Stomach (tissue), 9 donors: ENCODE data around the gene NSMCE1. TPM values are rescaled to one million over a fixed set of nuclear protein-coding genes. Genes with fewer than 3 reads are reported as not detected.

ENCODE experiments used
- DNase-seq, 2 donors: peaks; one replicate each; pipeline versions ENCODE4 v3.0.0 to v3.0.0-alpha.2; 2013 to 2019
- H3K27ac ChIP-seq, 5 donors: fragments of 200-600 bp in 4 of 5; sonication (generic) in 4 of 5; one replicate each; pipeline ENCODE4 v1.5.1; 2013 to 2019; ENCODE audit warnings: mild to moderate bottlenecking in 1 of 5, moderate library complexity in 1 of 5
- H3K27me3 ChIP-seq, 3 donors: fragments of 200-600 bp; sonication (generic); one replicate each; pipeline ENCODE4 v1.5.1; 2017 to 2019; ENCODE audit warnings: mixed run types in 1 of 3
- H3K36me3 ChIP-seq, 4 donors: fragments of 200-600 bp; sonication (generic); 1 replicate in 3 of 4; 2 replicates in 1 of 4; pipeline ENCODE4 v1.5.1; 2016 to 2019
- H3K4me1 ChIP-seq, 4 donors: fragments of 200-600 bp; sonication (generic); one replicate each; pipeline ENCODE4 v1.5.1; 2016 to 2019
- H3K4me3 ChIP-seq, 4 donors: fragments of 200-600 bp; sonication (generic) in 3 of 4; one replicate each; pipeline ENCODE4 v1.5.1; 2016 to 2019; ENCODE audit warnings: mild to moderate bottlenecking in 1 of 4
- H3K9me3 ChIP-seq, 4 donors: fragments of 200-600 bp; sonication (generic); one replicate each; pipeline ENCODE4 v1.5.1; 2016 to 2019
- CTCF ChIP-seq, 7 experiments: fragments of 450-650 bp in 4 of 7; fragments of 200-600 bp in 3 of 7; sonication (generic) in 3 of 7; IDR thresholded peaks; one replicate each; pipeline ENCODE4 v1.5.1; 2016 to 2019; ENCODE audit warnings: antibody characterized with exemption in 7 of 7, control low read depth in 2 of 7, mild to moderate bottlenecking in 1 of 7
- EP300 ChIP-seq: sonication (generic); formaldehyde crosslinking; IDR thresholded peaks from one replicate; pipeline ENCODE4 v1.6.1; 2017; ENCODE audit warnings: antibody characterized with exemption
- POLR2A ChIP-seq, 4 donors: fragments of 450-650 bp; IDR thresholded peaks; one replicate each; pipeline ENCODE4 v1.6.1; 2016; ENCODE audit warnings: antibody characterized with exemption in 4 of 4, control low read depth in 2 of 4, mild to moderate bottlenecking in 1 of 4, moderate library complexity in 1 of 4
- POLR2AphosphoS5 ChIP-seq, 3 donors: sonication (generic); formaldehyde crosslinking; IDR thresholded peaks; one replicate each; pipeline ENCODE4 v1.6.1; 2016; ENCODE audit warnings: antibody characterized with exemption in 3 of 3
- WGBS, 5 donors: extraction: QIAGEN DNeasy Blood & Tissue Kit in 3 of 5; methylation state at CpG; one replicate each; pipeline versions ENCODE4 v1.1.5 to v1.1.7; 2013 to 2018; 5-methylcytosine and 5-hydroxymethylcytosine counted together
- intact Hi-C: fragments of 100-400 bp; cut with DNase I; formaldehyde crosslinking; loops from one replicate; pipeline ENCODE4 v1.15.1; 2023; ENCODE audit warnings: low total_unique reads
- polyA plus RNA-seq, 3 donors: library from polyadenylated mRNA; stranded (reverse); fragments of 200-250 nt; gene quantifications; one replicate each; pipeline ENCODE4 v1.2.3, GENCODE V29; 2013
- total RNA-seq, 5 donors: library from RNA; depleted of rRNA; stranded (reverse); fragments of >200 nt; gene quantifications; one replicate each; pipeline versions ENCODE4 v1.1.0 to v1.2.3, GENCODE V29; 2014 to 2016
- donor health status: healthy with polysubstance abuse.
- donor health status: Bipolar disorder and iron deficiency.
- donor health status: healthy.

NSMCE1 gene
- total and polyA plus RNA-seq, 8 donors: 9.3 to 120 (median 46.2) TPM

GRCh38 chr16:27239026-27239425, 29.5 kb downstream of the NSMCE1 start:
- H3K9me3 ChIP-seq: no peaks in the 10 kb centered on the region
- no peak overlapping the region for H3K4me3 ChIP-seq
- H3K27ac ChIP-seq: peak overlapping the region in 4 of 5 donors; percentile 35 to 86 (median 84)
- peaks cover 39 to 87% (median 71%) of the 10 kb centered on the region in 4 donors for H3K4me1 ChIP-seq
- WGBS, 5 donors: 96 to 100% (median 98%) methylated on average over 5 of the region's 5 CpGs
- no peak for DNase-seq
- H3K27me3 ChIP-seq: no peaks in the 10 kb centered on the region
- intact Hi-C loops: no loop called here
- peaks cover 0 to 8% (median 3%) of the 10 kb centered on the region in 4 donors for H3K36me3 ChIP-seq
- TF ChIP-seq EP300: no peak

DNA sequence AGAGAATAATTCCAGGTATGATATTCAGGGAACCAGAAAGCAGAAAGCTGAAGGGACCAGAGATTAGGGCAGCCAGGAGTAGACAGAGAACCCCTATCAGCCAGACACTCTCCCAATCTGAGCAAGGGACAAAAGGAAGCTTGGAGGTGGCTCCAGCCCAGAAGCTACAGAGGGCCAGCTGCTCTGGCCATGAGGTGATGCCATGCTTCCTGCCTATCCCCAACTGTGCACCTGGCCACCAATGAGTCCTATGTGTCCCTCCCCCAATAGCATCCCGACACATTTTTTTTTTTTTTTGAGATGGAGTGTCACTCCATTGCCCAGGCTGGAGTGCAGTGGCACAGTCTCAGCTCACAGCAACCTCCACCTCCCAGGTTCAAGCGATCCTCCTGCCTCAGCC, 30.0 kb downstream of the NSMCE1 start:
- Histone ChIP-seq H3K36me3 (peaks cover 0 to 12% (median 8%) of the 10 kb centered on the region in 4 donors), H3K4me1 (peaks cover 35 to 84% (median 67%) of the 10 kb centered on the region in 4 donors), H3K27me3 (no peaks in the 10 kb centered on the region), H3K27ac (peak overlapping the region in 4 of 5 donors; percentile 73 to 86 (median 84)), H3K4me3 (no peak overlapping the region), H3K9me3 (no peaks in the 10 kb centered on the region)
- TF ChIP-seq POLR2A (IDR thresholded peaks at IDR 0.05) (no peak), EP300 (no peak), POLR2AphosphoS5 (IDR thresholded peaks at IDR 0.05) (no peak), CTCF (IDR thresholded peaks at IDR 0.05) (no peak)
- 85 to 98% (median 94%) methylated on average over 2 of the region's 2 CpGs for WGBS, 5 donors
- intact Hi-C loops: no loop called here
- no peak for DNase-seq

- peaks cover 30 to 79% (median 62%) of the 10 kb centered on the region in 4 donors for H3K4me1 ChIP-seq
- TF ChIP-seq CTCF (IDR thresholded peaks at IDR 0.05): no peak
- no peak for TF ChIP-seq POLR2AphosphoS5 (IDR thresholded peaks at IDR 0.05)
- no peak for TF ChIP-seq POLR2A (IDR thresholded peaks at IDR 0.05)
- no peak for TF ChIP-seq EP300
- H3K9me3 ChIP-seq: no peaks in the 10 kb centered on the region
- intact Hi-C loops: no loop called here
- peak overlapping the region; percentile 50 to 86 (median 81) for H3K27ac ChIP-seq
- H3K4me3 ChIP-seq: no peak overlapping the region
- WGBS, 5 donors: 59 to 74% (median 68%) methylated on average over 16 of the region's 16 CpGs
- no peaks in the 10 kb centered on the region for H3K27me3 ChIP-seq
- peak; percentile 44 to 67 for DNase-seq
- H3K36me3 ChIP-seq: peaks cover 0 to 17% (median 12%) of the 10 kb centered on the region in 4 donors
These were observed 30.5 kb downstream of the NSMCE1 start for GRCh38 chr16:27238016-27238587.

- Histone ChIP-seq H3K27me3 (no peaks in the 10 kb centered on the region), H3K9me3 (no peaks in the 10 kb centered on the region), H3K4me1 (peaks cover 24 to 78% (median 57%) of the 10 kb centered on the region in 4 donors), H3K27ac (peak overlapping the region; percentile 50 to 86 (median 81)), H3K36me3 (peaks cover 0 to 24% (median 19%) of the 10 kb centered on the region in 4 donors), H3K4me3 (no peak overlapping the region)
- intact Hi-C loops: no loop called here
- DNase-seq: peak; percentile 42 to 62
- 49 to 53% (median 52%) methylated on average over 22 of the region's 22 CpGs for WGBS, 5 donors
- no peak for TF ChIP-seq POLR2A (IDR thresholded peaks at IDR 0.05)
These were observed 31.2 kb downstream of the NSMCE1 start for GRCh38 chr16:27237219-27238015.

- Histone ChIP-seq H3K4me1 (peaks cover 23 to 78% (median 52%) of the 10 kb centered on the region in 4 donors), H3K4me3 (no peak overlapping the region), H3K27me3 (no peaks in the 10 kb centered on the region), H3K9me3 (no peaks in the 10 kb centered on the region), H3K36me3 (peaks cover 0 to 31% (median 26%) of the 10 kb centered on the region in 4 donors), H3K27ac (peak overlapping the region; percentile 50 to 86 (median 81))
- intact Hi-C loops: no loop called here
- DNase-seq: no peak
- WGBS, 5 donors: 67 to 79% (median 76%) methylated on average over 8 of the region's 8 CpGs
- TF ChIP-seq POLR2A (IDR thresholded peaks at IDR 0.05) (no peak), CTCF (IDR thresholded peaks at IDR 0.05) (no peak)
These were observed 31.8 kb downstream of the NSMCE1 start for GRCh38 chr16:27236635-27237218.
